HG03439 (cell line): ENCODE measurements around the gene SERP2.

ENCODE experiments used
- ATAC-seq: cut with Tn5 transposase; IDR thresholded peaks from one replicate; pipeline ENCODE4 v1.9.1; 2021; ENCODE audit warnings: mild to moderate bottlenecking, moderate library complexity; ENCODE audit not compliant: unreplicated experiment

SERP2 gene

GRCh38 chr13:44355621-44356020, 18.0 kb upstream of the SERP2 start:
- no peak for ATAC-seq

- no peak for ATAC-seq
These were observed 13.6 kb upstream of the SERP2 start for GRCh38 chr13:44359983-44360375.

- ATAC-seq = no peak
These were observed 11.1 kb upstream of the SERP2 start for GRCh38 chr13:44362394-44363040.

GRCh38 chr13:44363631-44364344, 9.8 kb upstream of the SERP2 start:
- no peak for ATAC-seq

GRCh38 chr13:44364345-44365000, 9.2 kb upstream of the SERP2 start:
- no peak for ATAC-seq

GRCh38 chr13:44365008-44365407, 8.6 kb upstream of the SERP2 start:
- no peak for ATAC-seq

- no peak for ATAC-seq
These were observed 7.7 kb upstream of the SERP2 start for GRCh38 chr13:44365899-44366298.

- ATAC-seq = no peak
These were observed 5.5 kb upstream of the SERP2 start for GRCh38 chr13:44368062-44368591.

- no peak for ATAC-seq
These were observed 4.8 kb upstream of the SERP2 start for GRCh38 chr13:44368599-44369368.

GRCh38 chr13:44371421-44371820, 2.2 kb upstream of the SERP2 start:
- ATAC-seq = no peak

- ATAC-seq = no peak
These were observed 400 bp upstream of the SERP2 start for GRCh38 chr13:44373247-44373600.

GRCh38 chr13:44374348-44374712, 706 bp downstream of the SERP2 start:
- ATAC-seq = no peak

GRCh38 chr13:44378277-44378676, 4.7 kb downstream of the SERP2 start:
- ATAC-seq = no peak

- ATAC-seq = no peak
These were observed 6.3 kb downstream of the SERP2 start for GRCh38 chr13:44379885-44380284.

- ATAC-seq = no peak
These were observed 7.0 kb downstream of the SERP2 start for GRCh38 chr13:44380404-44381165.

GRCh38 chr13:44382635-44383145, 9.1 kb downstream of the SERP2 start:
- no peak for ATAC-seq

GRCh38 chr13:44383945-44384344, 10.3 kb downstream of the SERP2 start:
- ATAC-seq = no peak

- no peak for ATAC-seq
These were observed 11.2 kb downstream of the SERP2 start for GRCh38 chr13:44384778-44385177.

GRCh38 chr13:44385401-44385800, 11.8 kb downstream of the SERP2 start:
- no peak for ATAC-seq

- ATAC-seq = no peak
These were observed 12.2 kb downstream of the SERP2 start for GRCh38 chr13:44385847-44386246.
